D721Med (cell line): Measurements from ENCODE around the gene IL1R1.

Source experiments
- DNase-seq: peaks from one replicate; pipeline ENCODE4 v3.0.0; 2011; ENCODE audit warnings: low spot score; ENCODE audit not compliant: insufficient read length
- FAIRE-seq: peaks from 2 replicates; lab custom pipeline; 2011; peaks lifted over from hg19 to GRCh38; lab: Jason Lieb, UNC
- CTCF ChIP-seq: IDR thresholded peaks from 2 replicates; pipeline ENCODE4 v1.5.1; 2012; ENCODE audit warnings: mild to moderate bottlenecking, control low read depth; ENCODE audit not compliant: insufficient read depth; ENCODE audit errors: missing control alignments

IL1R1 gene

GRCh38 chr2:102129951-102130646, 12.4 kb upstream of the IL1R1 start:
- no peak for FAIRE-seq
- no peak for TF ChIP-seq CTCF

GRCh38 chr2:102130647-102130991, 11.9 kb upstream of the IL1R1 start:
- FAIRE-seq, result no peak
- TF ChIP-seq CTCF, result no peak
- DNase-seq, result no peak

More at GRCh38 chr2:102129951-102130646, 12.4 kb upstream of the IL1R1 start:
- no peak for DNase-seq

GRCh38 chr2:102131564-102131963, 11.0 kb upstream of the IL1R1 start:
- no peak for TF ChIP-seq CTCF
- no peak for FAIRE-seq
- no peak for DNase-seq

- no peak for DNase-seq
- FAIRE-seq, result no peak
- TF ChIP-seq CTCF, result no peak
These were observed 5.4 kb upstream of the IL1R1 start for GRCh38 chr2:102137138-102137537.

- FAIRE-seq (no peak), DNase-seq (no peak)
- TF ChIP-seq CTCF, result no peak
These were observed 4.2 kb upstream of the IL1R1 start for GRCh38 chr2:102138331-102138730.

- TF ChIP-seq CTCF, result no peak
- DNase-seq, result no peak
- FAIRE-seq, result no peak
These were observed 2.7 kb upstream of the IL1R1 start for GRCh38 chr2:102139851-102140250.

GRCh38 chr2:102140377-102140776, 2.2 kb upstream of the IL1R1 start:
- FAIRE-seq, result no peak
- no peak for TF ChIP-seq CTCF
- no peak for DNase-seq
